ENCODE results near the gene ARSK. TPM values are rescaled to one million over a fixed set of nuclear protein-coding genes. Genes with fewer than 3 reads are reported as not detected.

ARSK gene
- total and polyA plus RNA-seq, 2 of the 4 experiments (the other 2 are of a cell fraction): 15.1 to 22.0 TPM

DNA sequence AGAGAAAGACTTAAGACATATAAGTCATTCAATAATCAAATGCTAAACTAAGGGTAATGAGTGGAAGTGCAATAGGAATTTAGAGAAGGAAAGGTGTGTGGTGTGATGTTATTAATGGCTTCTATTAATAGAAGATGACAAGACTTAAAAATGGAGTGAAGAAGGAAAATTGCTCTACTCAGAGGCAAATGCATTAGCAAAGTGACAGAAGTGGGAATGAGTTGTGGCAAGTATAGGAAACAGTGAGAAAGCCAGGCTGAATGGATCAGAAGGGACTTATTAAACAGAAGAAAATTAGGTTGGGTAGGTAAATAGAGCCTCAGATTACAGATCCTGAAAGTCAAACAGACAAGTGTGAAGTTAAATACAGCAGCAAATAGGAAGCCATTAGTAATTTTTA lies 5.9 kb upstream of the ARSK start:
- Histone ChIP-seq H2BK5ac (ENCODE audit: low read depth, low read length, poor library complexity, severe bottlenecking) (no peak overlapping the region), H3K56ac (ENCODE audit: extremely low read depth, insufficient read depth, low read length) (no peak overlapping the region), H3K4me2 (ENCODE audit: low read depth, low read length) (no peak overlapping the region), H3K27ac (ENCODE audit: insufficient read depth, low read length) (no peak overlapping the region), H2AK5ac (ENCODE audit: low read depth, low read length) (no peak overlapping the region), H2BK20ac (ENCODE audit: low read depth, low read length) (no peak overlapping the region), H3K27me3 (ENCODE audit: control insufficient read depth, insufficient read depth, low read length) (no peaks in the 10 kb centered on the region), H2BK15ac (ENCODE audit: low read depth, low read length) (no peak overlapping the region), H4K20me1 (ENCODE audit: insufficient read depth, low read length) (no peaks in the 10 kb centered on the region), H3K4me1 (ENCODE audit: control insufficient read depth, insufficient read depth, low read length) (peaks cover 2% of the 10 kb centered on the region; the same call in 1 of the 2 replicates), H3K9me3 (ENCODE audit: control insufficient read depth, insufficient read depth, low read length) (no peaks in the 10 kb centered on the region), H3K14ac (replicated peaks; ENCODE audit: low read depth, low read length) (no peak overlapping the region), H2AFZ (replicated peaks; ENCODE audit: low read length, poor library complexity) (no peak overlapping the region), H2BK120ac (ENCODE audit: low read depth, low read length) (no peak overlapping the region), H3K79me1 (ENCODE audit: low read depth in 1 of 2, low read length in 2 of 2) (peaks cover 39 to 65% of the 10 kb centered on the region in 2 experiments), H3K18ac (ENCODE audit: low read depth, low read length) (no peak overlapping the region), H3K9me1 (ENCODE audit: insufficient read depth, low read length) (peaks cover 11% of the 10 kb centered on the region), H4K91ac (ENCODE audit: insufficient read depth, low read depth, low read length) (no peak overlapping the region), H3K9ac (ENCODE audit: low read depth, low read length) (no peak overlapping the region), H3K4me3 (ENCODE audit: insufficient read depth, low read depth, low read length) (no peak overlapping the region), H3K36me3 (ENCODE audit: control insufficient read depth, insufficient read depth, low read length) (peaks cover 15% of the 10 kb centered on the region), H3K4ac (ENCODE audit: low read depth, low read length) (no peak overlapping the region), H4K5ac (ENCODE audit: low read depth, low read length) (no peak overlapping the region), H4K8ac (ENCODE audit: low read depth in 2 of 2, low read length in 2 of 2) (no peak overlapping the region), H2AK9ac (replicated peaks; ENCODE audit: low read depth, low read length, poor library complexity) (no peak overlapping the region), H3K23ac (ENCODE audit: low read depth, low read length) (no peak overlapping the region)
- intact Hi-C loops (cut with micrococcal nuclease): no loop called here
- ChIA-PET POLR2A (ENCODE audit: unreplicated experiment) (no interaction called here), CTCF (no interaction called here)
- ATAC-seq (ENCODE audit: low read depth) (no peak), DNase-seq (no peak)
- no peak for TF ChIP-seq NFE2L2 (IDR thresholded peaks at IDR 0.05; ENCODE audit: low read depth, low read length)
- TF ChIP-seq MXI1 (IDR thresholded peaks at IDR 0.05; ENCODE audit: borderline replicate concordance, low read depth, low read length): no peak
- TF ChIP-seq RCOR1 (IDR thresholded peaks at IDR 0.05; ENCODE audit: insufficient replicate concordance, low read length): no peak
- TF ChIP-seq, protein P1, sequence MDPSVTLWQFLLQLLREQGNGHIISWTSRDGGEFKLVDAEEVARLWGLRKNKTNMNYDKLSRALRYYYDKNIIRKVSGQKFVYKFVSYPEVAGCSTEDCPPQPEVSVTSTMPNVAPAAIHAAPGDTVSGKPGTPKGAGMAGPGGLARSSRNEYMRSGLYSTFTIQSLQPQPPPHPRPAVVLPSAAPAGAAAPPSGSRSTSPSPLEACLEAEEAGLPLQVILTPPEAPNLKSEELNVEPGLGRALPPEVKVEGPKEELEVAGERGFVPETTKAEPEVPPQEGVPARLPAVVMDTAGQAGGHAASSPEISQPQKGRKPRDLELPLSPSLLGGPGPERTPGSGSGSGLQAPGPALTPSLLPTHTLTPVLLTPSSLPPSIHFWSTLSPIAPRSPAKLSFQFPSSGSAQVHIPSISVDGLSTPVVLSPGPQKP (IDR thresholded peaks at IDR 0.05; ENCODE audit: borderline replicate concordance, low read depth, low read length): no peak
- TF ChIP-seq, protein P2, sequence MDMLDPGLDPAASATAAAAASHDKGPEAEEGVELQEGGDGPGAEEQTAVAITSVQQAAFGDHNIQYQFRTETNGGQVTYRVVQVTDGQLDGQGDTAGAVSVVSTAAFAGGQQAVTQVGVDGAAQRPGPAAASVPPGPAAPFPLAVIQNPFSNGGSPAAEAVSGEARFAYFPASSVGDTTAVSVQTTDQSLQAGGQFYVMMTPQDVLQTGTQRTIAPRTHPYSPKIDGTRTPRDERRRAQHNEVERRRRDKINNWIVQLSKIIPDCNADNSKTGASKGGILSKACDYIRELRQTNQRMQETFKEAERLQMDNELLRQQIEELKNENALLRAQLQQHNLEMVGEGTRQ (IDR thresholded peaks at IDR 0.05; ENCODE audit: low read depth, low read length): no peak
- TF ChIP-seq BHLHE40 (IDR thresholded peaks at IDR 0.05; ENCODE audit: low read depth, low read length): no peak
- no peak for TF ChIP-seq MAZ (IDR thresholded peaks at IDR 0.05; ENCODE audit: borderline replicate concordance, low read depth, low read length)
- no peak for TF ChIP-seq RFX5 (IDR thresholded peaks at IDR 0.05; ENCODE audit: low read depth, low read length)
- TF ChIP-seq, protein P3, sequence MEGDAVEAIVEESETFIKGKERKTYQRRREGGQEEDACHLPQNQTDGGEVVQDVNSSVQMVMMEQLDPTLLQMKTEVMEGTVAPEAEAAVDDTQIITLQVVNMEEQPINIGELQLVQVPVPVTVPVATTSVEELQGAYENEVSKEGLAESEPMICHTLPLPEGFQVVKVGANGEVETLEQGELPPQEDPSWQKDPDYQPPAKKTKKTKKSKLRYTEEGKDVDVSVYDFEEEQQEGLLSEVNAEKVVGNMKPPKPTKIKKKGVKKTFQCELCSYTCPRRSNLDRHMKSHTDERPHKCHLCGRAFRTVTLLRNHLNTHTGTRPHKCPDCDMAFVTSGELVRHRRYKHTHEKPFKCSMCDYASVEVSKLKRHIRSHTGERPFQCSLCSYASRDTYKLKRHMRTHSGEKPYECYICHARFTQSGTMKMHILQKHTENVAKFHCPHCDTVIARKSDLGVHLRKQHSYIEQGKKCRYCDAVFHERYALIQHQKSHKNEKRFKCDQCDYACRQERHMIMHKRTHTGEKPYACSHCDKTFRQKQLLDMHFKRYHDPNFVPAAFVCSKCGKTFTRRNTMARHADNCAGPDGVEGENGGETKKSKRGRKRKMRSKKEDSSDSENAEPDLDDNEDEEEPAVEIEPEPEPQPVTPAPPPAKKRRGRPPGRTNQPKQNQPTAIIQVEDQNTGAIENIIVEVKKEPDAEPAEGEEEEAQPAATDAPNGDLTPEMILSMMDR (conservative IDR thresholded peaks at IDR 0.05; ENCODE audit: low read depth, low read length): no peak
- no peak for TF ChIP-seq MAFK (IDR thresholded peaks at IDR 0.05; ENCODE audit: low read depth, low read length)
- TF ChIP-seq FOS (IDR thresholded peaks at IDR 0.05; ENCODE audit: low read depth, low read length): no peak
- TF ChIP-seq SMC3 (IDR thresholded peaks at IDR 0.05; ENCODE audit: low read depth, low read length): no peak
- no peak for TF ChIP-seq POLR2A (IDR thresholded peaks at IDR 0.05; ENCODE audit: low read depth, low read length)
- no TSS peak for BruUV-seq (replicated peaks)
- dilution Hi-C loops (cut with HindIII; ENCODE audit: low sequenced_read_pairs, unreplicated experiment): no loop called here
- in situ Hi-C loops (cut with MboI; ENCODE audit: low sequenced_read_pairs): no loop called here
